Ishikawa (cell line): ENCODE measurements around the gene MAP4K4.

Source experiments
- CEBPB ChIP-seq: IDR thresholded peaks from 2 replicates; pipeline ENCODE4 v1.6.1; 2012
- CREB1 ChIP-seq: IDR thresholded peaks from 2 replicates; pipeline ENCODE4 v1.6.1; 2012; ENCODE audit warnings: low read depth
- EP300 ChIP-seq: IDR thresholded peaks from 2 replicates; pipeline ENCODE4 v1.6.1; 2012; ENCODE audit warnings: borderline replicate concordance
- MAX ChIP-seq: IDR thresholded peaks from 2 replicates; pipeline ENCODE4 v1.6.1; 2012
- NFIC ChIP-seq: IDR thresholded peaks from 2 replicates; pipeline ENCODE4 v1.6.1; 2012
- RAD21 ChIP-seq: IDR thresholded peaks from 2 replicates; pipeline ENCODE4 v1.6.1; 2012; ENCODE audit warnings: low read depth
- TAF1 ChIP-seq: IDR thresholded peaks from 2 replicates; pipeline ENCODE4 v1.6.1; 2012; ENCODE audit warnings: low read depth, mild to moderate bottlenecking
- TCF12 ChIP-seq: IDR thresholded peaks from 2 replicates; pipeline ENCODE4 v1.6.1; 2012; ENCODE audit warnings: low read depth
- YY1 ChIP-seq: IDR thresholded peaks from 2 replicates; pipeline ENCODE4 v1.6.1; 2012; ENCODE audit warnings: low read depth
- ZBTB7A ChIP-seq: IDR thresholded peaks from 2 replicates; pipeline ENCODE4 v1.6.1; 2012; ENCODE audit warnings: low read depth
- TF ChIP-seq, protein P1 (sequence below): IDR thresholded peaks from 2 replicates; pipeline ENCODE4 v1.6.1; 2012; ENCODE audit warnings: low read depth, mild to moderate bottlenecking

- TF ChIP-seq RAD21 (no peak), EP300 (no peak), ZBTB7A (no peak), MAX (no peak), TAF1 (no peak), YY1 (no peak), NFIC (no peak), CEBPB (no peak), CREB1 (no peak), TCF12 (no peak)
- TF ChIP-seq, protein P1, sequence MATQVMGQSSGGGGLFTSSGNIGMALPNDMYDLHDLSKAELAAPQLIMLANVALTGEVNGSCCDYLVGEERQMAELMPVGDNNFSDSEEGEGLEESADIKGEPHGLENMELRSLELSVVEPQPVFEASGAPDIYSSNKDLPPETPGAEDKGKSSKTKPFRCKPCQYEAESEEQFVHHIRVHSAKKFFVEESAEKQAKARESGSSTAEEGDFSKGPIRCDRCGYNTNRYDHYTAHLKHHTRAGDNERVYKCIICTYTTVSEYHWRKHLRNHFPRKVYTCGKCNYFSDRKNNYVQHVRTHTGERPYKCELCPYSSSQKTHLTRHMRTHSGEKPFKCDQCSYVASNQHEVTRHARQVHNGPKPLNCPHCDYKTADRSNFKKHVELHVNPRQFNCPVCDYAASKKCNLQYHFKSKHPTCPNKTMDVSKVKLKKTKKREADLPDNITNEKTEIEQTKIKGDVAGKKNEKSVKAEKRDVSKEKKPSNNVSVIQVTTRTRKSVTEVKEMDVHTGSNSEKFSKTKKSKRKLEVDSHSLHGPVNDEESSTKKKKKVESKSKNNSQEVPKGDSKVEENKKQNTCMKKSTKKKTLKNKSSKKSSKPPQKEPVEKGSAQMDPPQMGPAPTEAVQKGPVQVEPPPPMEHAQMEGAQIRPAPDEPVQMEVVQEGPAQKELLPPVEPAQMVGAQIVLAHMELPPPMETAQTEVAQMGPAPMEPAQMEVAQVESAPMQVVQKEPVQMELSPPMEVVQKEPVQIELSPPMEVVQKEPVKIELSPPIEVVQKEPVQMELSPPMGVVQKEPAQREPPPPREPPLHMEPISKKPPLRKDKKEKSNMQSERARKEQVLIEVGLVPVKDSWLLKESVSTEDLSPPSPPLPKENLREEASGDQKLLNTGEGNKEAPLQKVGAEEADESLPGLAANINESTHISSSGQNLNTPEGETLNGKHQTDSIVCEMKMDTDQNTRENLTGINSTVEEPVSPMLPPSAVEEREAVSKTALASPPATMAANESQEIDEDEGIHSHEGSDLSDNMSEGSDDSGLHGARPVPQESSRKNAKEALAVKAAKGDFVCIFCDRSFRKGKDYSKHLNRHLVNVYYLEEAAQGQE, result no peak
Observed at GRCh38 chr2:101803945-101804696, 106.6 kb downstream of the MAP4K4 start.
